Measurements from ENCODE around the gene HS3ST1.

- TF ChIP-seq EP300 (IDR thresholded peaks at IDR 0.05; ENCODE audit: borderline replicate concordance) (no peak), TEAD4 (IDR thresholded peaks at IDR 0.05) (no peak), EGR1 (IDR thresholded peaks at IDR 0.05) (no peak), TAF1 (IDR thresholded peaks at IDR 0.05; ENCODE audit: low read depth) (no peak), RAD21 (IDR thresholded peaks at IDR 0.05; ENCODE audit: low read depth) (no peak), CREB1 (IDR thresholded peaks at IDR 0.05; ENCODE audit: low read depth) (no peak)
- TF ChIP-seq, protein P1, sequence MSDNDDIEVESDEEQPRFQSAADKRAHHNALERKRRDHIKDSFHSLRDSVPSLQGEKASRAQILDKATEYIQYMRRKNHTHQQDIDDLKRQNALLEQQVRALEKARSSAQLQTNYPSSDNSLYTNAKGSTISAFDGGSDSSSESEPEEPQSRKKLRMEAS (IDR thresholded peaks at IDR 0.05): no peak
Observed at GRCh38 chr4:11428231-11428898, at the start of gene HS3ST1.

All from Ishikawa (cell line).